Measurements from ENCODE around the gene KIAA1614. TPM values are rescaled to one million over a fixed set of nuclear protein-coding genes. Genes with fewer than 3 reads are reported as not detected.

Gene KIAA1614
- total and polyA plus RNA-seq, 4 donors: 2.1 to 6.4 (median 4.5) TPM

- ATAC-seq (ENCODE audit: insufficient read depth, low FRiP score): no peak
- WGBS, 2 donors: 96 to 97% methylated on average over 5 of the region's 5 CpGs
- peaks cover 0 to 3% (median 0%) of the 10 kb centered on the region in 4 donors for H3K9me3 ChIP-seq (ENCODE audit: control insufficient read depth in 4 of 4, insufficient read depth in 3 of 4, low read length in 3 of 4)
- H3K9ac ChIP-seq (ENCODE audit: insufficient read depth in 1 of 2, low read length in 2 of 2): no peak overlapping the region
- peaks cover 2 to 31% (median 19%) of the 10 kb centered on the region in 4 donors for H3K36me3 ChIP-seq (ENCODE audit: control insufficient read depth in 4 of 4, insufficient read depth in 4 of 4, low read length in 4 of 4)
- no peak overlapping the region for H3K4me3 ChIP-seq
- no peak overlapping the region for H3K27ac ChIP-seq (ENCODE audit: low read depth in 1 of 2, low read length in 1 of 2)
- no peaks in the 10 kb centered on the region for H3K27me3 ChIP-seq (ENCODE audit: control insufficient read depth in 3 of 3, insufficient read depth in 3 of 3, low read length in 2 of 3)
- DNase-seq: no peak
- no peak for TF ChIP-seq CTCF (IDR thresholded peaks at IDR 0.05; ENCODE audit: control extremely low read depth, extremely low read depth)
- no peaks in the 10 kb centered on the region for H3K4me1 ChIP-seq (ENCODE audit: control insufficient read depth in 5 of 5, insufficient read depth in 5 of 5, low read length in 5 of 5)
Measured at GRCh38 chr1:180940445-180940844, 27.7 kb downstream of the KIAA1614 start.

GRCh38 chr1:180941518-180942275, 29.0 kb downstream of the KIAA1614 start:
- peaks cover 0 to under 1% (median 0%) of the 10 kb centered on the region in 4 donors for H3K9me3 ChIP-seq (ENCODE audit: control insufficient read depth in 4 of 4, insufficient read depth in 3 of 4, low read length in 3 of 4)
- no peak overlapping the region for H3K4me3 ChIP-seq
- TF ChIP-seq CTCF (IDR thresholded peaks at IDR 0.05; ENCODE audit: control extremely low read depth, extremely low read depth): no peak
- peaks cover 2 to 37% (median 18%) of the 10 kb centered on the region in 4 donors for H3K36me3 ChIP-seq (ENCODE audit: control insufficient read depth in 4 of 4, insufficient read depth in 4 of 4, low read length in 4 of 4)
- no peak overlapping the region for H3K9ac ChIP-seq (ENCODE audit: insufficient read depth in 1 of 2, low read length in 2 of 2)
- no peaks in the 10 kb centered on the region for H3K4me1 ChIP-seq (ENCODE audit: control insufficient read depth in 5 of 5, insufficient read depth in 5 of 5, low read length in 5 of 5)
- ATAC-seq (ENCODE audit: insufficient read depth, low FRiP score) (no peak), DNase-seq (no peak)
- no peaks in the 10 kb centered on the region for H3K27me3 ChIP-seq (ENCODE audit: control insufficient read depth in 3 of 3, insufficient read depth in 3 of 3, low read length in 2 of 3)
- no peak overlapping the region for H3K27ac ChIP-seq (ENCODE audit: low read depth in 1 of 2, low read length in 1 of 2)
- 90 to 92% methylated on average over 20 of the region's 20 CpGs for WGBS, 2 donors

- no peaks in the 10 kb centered on the region for H3K27me3 ChIP-seq (ENCODE audit: control insufficient read depth in 3 of 3, insufficient read depth in 3 of 3, low read length in 2 of 3)
- H3K9me3 ChIP-seq (ENCODE audit: control insufficient read depth in 4 of 4, insufficient read depth in 3 of 4, low read length in 3 of 4): peaks cover 0 to 3% (median 0%) of the 10 kb centered on the region in 4 donors
- DNase-seq (no peak), ATAC-seq (ENCODE audit: insufficient read depth, low FRiP score) (no peak)
- 97% methylated on average over 15 of the region's 15 CpGs for WGBS, 2 donors
- H3K36me3 ChIP-seq (ENCODE audit: control insufficient read depth in 4 of 4, insufficient read depth in 4 of 4, low read length in 4 of 4): peaks cover 2 to 27% (median 20%) of the 10 kb centered on the region in 4 donors
- peaks cover 0 to 21% (median 0%) of the 10 kb centered on the region in 5 donors for H3K4me1 ChIP-seq (ENCODE audit: control insufficient read depth in 5 of 5, insufficient read depth in 5 of 5, low read length in 5 of 5)
- no peak for TF ChIP-seq CTCF (IDR thresholded peaks at IDR 0.05; ENCODE audit: control extremely low read depth, extremely low read depth)
- H3K9ac ChIP-seq (ENCODE audit: insufficient read depth in 1 of 2, low read length in 2 of 2): no peak overlapping the region
- H3K27ac ChIP-seq (ENCODE audit: low read depth in 1 of 2, low read length in 1 of 2): no peak overlapping the region
- no peak overlapping the region for H3K4me3 ChIP-seq
Measured at GRCh38 chr1:180945151-180945550, 32.5 kb downstream of the KIAA1614 start.
